ENCODE results near the gene ITGB1BP1.

- TF ChIP-seq POLR2A (IDR thresholded peaks at IDR 0.05) = no peak
- no peak for TF ChIP-seq CTCF (IDR thresholded peaks at IDR 0.05)
- TF ChIP-seq POLR2AphosphoS5 (IDR thresholded peaks at IDR 0.05) = no peak
Observed at GRCh38 chr2:9439536-9439935, 16.2 kb upstream of the ITGB1BP1 start.
